ENCODE data around the gene TNFSF12. TPM values are rescaled to one million over a fixed set of nuclear protein-coding genes. Genes with fewer than 3 reads are reported as not detected.

The TNFSF12 gene
- total and polyA plus RNA-seq, 8 donors = 11.0 to 27.7 (median 14.1) TPM

DNA sequence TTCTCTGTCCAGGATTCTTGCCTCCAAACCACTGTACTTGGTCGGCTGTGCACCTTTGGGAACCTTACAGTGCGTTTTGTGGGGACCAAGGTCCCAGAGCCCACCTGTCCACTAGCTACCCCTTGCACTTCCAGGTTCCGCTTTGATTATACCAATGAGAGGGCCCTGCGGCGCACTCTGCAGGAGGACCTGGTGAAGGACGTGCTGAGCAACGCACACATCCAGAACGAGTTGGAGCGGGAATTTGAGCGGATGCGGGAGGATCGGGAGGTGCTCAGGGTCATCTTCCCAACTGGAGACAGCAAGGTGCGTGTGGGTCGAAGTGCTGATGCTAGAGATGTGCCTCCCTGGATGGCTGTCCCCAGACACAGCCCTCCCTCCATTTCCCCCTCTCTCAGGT, 45.9 kb upstream of the TNFSF12 start:
- no peaks in the 10 kb centered on the region for H3K27me3 ChIP-seq
- intact Hi-C loops (cut with DNase I) = no loop called here
- TF ChIP-seq, protein P1, sequence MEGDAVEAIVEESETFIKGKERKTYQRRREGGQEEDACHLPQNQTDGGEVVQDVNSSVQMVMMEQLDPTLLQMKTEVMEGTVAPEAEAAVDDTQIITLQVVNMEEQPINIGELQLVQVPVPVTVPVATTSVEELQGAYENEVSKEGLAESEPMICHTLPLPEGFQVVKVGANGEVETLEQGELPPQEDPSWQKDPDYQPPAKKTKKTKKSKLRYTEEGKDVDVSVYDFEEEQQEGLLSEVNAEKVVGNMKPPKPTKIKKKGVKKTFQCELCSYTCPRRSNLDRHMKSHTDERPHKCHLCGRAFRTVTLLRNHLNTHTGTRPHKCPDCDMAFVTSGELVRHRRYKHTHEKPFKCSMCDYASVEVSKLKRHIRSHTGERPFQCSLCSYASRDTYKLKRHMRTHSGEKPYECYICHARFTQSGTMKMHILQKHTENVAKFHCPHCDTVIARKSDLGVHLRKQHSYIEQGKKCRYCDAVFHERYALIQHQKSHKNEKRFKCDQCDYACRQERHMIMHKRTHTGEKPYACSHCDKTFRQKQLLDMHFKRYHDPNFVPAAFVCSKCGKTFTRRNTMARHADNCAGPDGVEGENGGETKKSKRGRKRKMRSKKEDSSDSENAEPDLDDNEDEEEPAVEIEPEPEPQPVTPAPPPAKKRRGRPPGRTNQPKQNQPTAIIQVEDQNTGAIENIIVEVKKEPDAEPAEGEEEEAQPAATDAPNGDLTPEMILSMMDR (IDR thresholded peaks at IDR 0.05) = no peak
- H3K9me3 ChIP-seq = no peaks in the 10 kb centered on the region
- H3K27ac ChIP-seq = no peak overlapping the region
- H3K36me3 ChIP-seq = peaks cover 9 to 79% (median 58%) of the 10 kb centered on the region in 3 donors
- H3K4me1 ChIP-seq = no peaks in the 10 kb centered on the region
- FAIRE-seq (no peak), ATAC-seq (peak in 3 of 4 donors; percentile 5 to 57 (median 35)), DNase-seq (no peak)
- H3K4me3 ChIP-seq = no peak overlapping the region
- WGBS, 2 donors = 85 to 86% methylated on average over 14 of the region's 14 CpGs

GRCh38 chr17:7503521-7503920, 45.3 kb upstream of the TNFSF12 start:
- intact Hi-C loops (cut with DNase I) = no loop called here
- no peak for ATAC-seq
- TF ChIP-seq, protein P1 (IDR thresholded peaks at IDR 0.05) = no peak
- Histone ChIP-seq H3K9me3 (no peaks in the 10 kb centered on the region), H3K4me3 (no peak overlapping the region), H3K27ac (no peak overlapping the region), H3K27me3 (no peaks in the 10 kb centered on the region), H3K36me3 (peaks cover 9 to 80% (median 53%) of the 10 kb centered on the region in 3 donors), H3K4me1 (no peaks in the 10 kb centered on the region)
- 87 to 90% methylated on average over 8 of the region's 8 CpGs for WGBS, 2 donors
- no peak for DNase-seq
- no peak for FAIRE-seq

- no peaks in the 10 kb centered on the region for H3K9me3 ChIP-seq
- WGBS, 2 donors = 81 to 87% methylated on average over 11 of the region's 11 CpGs
- H3K27ac ChIP-seq = no peak overlapping the region
- no peak for FAIRE-seq
- H3K27me3 ChIP-seq = no peaks in the 10 kb centered on the region
- TF ChIP-seq, protein P1 (IDR thresholded peaks at IDR 0.05) = no peak
- intact Hi-C loops (cut with DNase I) = no loop called here
- no peak for ATAC-seq
- no peak overlapping the region for H3K4me3 ChIP-seq
- peaks cover 0 to 84% (median 47%) of the 10 kb centered on the region in 3 donors for H3K36me3 ChIP-seq
- no peak for DNase-seq
- H3K4me1 ChIP-seq = no peaks in the 10 kb centered on the region
Measured at GRCh38 chr17:7508145-7508544, 40.7 kb upstream of the TNFSF12 start.

DNA sequence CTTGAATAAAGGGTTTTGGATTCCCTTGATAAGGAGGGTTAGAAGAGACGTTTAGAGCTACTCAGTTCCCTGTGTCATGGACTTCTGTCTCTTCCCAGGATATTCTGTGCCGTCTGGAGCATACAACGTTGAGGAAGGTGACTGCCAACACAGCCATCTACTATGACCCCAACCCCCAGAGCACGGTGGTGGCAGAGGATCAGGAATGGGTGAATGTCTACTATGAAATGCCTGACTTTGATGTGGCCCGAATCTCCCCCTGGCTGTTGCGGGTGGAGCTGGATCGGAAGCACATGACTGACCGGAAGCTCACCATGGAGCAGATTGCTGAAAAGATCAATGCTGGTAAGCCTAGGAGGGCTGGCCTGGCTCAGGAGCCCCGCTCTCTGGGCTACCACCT, 40.0 kb upstream of the TNFSF12 start:
- FAIRE-seq (no peak), ATAC-seq (no peak), DNase-seq (no peak)
- H3K27me3 ChIP-seq = no peaks in the 10 kb centered on the region
- no peak overlapping the region for H3K4me3 ChIP-seq
- WGBS, 2 donors = 91 to 93% methylated on average over 9 of the region's 9 CpGs
- H3K27ac ChIP-seq = no peak overlapping the region
- H3K9me3 ChIP-seq = no peaks in the 10 kb centered on the region
- intact Hi-C loops (cut with DNase I) = no loop called here
- no peaks in the 10 kb centered on the region for H3K4me1 ChIP-seq
- TF ChIP-seq, protein P1 (IDR thresholded peaks at IDR 0.05) = no peak
- peaks cover 0 to 83% (median 46%) of the 10 kb centered on the region in 3 donors for H3K36me3 ChIP-seq

DNA sequence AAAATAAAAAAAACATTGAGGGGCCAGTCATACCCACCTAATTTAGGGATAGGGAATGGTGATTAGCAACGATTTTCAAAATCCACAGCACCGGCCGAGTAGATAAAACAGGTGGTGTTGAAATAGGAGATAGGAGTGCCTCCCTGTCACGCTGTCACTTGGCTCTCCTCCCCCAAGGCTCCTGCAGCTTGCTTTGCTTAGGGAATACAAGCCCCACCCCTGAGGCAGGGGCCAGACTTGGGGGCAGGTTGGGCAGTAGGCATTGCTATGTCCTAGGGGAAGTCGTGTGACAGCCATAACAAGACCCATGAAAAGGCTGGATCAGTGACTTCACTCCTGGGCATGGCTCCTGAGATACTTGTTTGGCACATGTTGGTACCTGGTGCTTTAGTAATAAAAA, 38.9 kb upstream of the TNFSF12 start:
- 65 to 68% methylated on average over 5 of the region's 5 CpGs for WGBS, 2 donors
- intact Hi-C loops (cut with DNase I) = loop anchor here in 2 of 3 donors (5.0 to 10.0 kb wide), 2 partner anchors 52 to 165 kb away; partner anchors contain the start of gene SENP3 (in 1 of the 2)
- H3K27me3 ChIP-seq = no peaks in the 10 kb centered on the region
- no peak for ATAC-seq
- DNase-seq = no peak
- FAIRE-seq = no peak
- TF ChIP-seq, protein P1 (IDR thresholded peaks at IDR 0.05) = no peak
- H3K9me3 ChIP-seq = no peaks in the 10 kb centered on the region
- no peaks in the 10 kb centered on the region for H3K4me1 ChIP-seq
- no peak overlapping the region for H3K27ac ChIP-seq
- H3K36me3 ChIP-seq = peaks cover 0 to 73% (median 44%) of the 10 kb centered on the region in 3 donors
- no peak overlapping the region for H3K4me3 ChIP-seq

Data from pancreas (tissue), 10 donors.